ENCODE results near the gene CPED1. TPM values are rescaled to one million over a fixed set of nuclear protein-coding genes. Genes with fewer than 3 reads are reported as not detected.

The CPED1 gene
- total and polyA plus RNA-seq, 2 experiments from 2014 or later, result 0.17 to 0.47 TPM

GRCh38 chr7:120961638-120962173 lies 26.8 kb upstream of the CPED1 start:
- Histone ChIP-seq H3K4me3 (no peak overlapping the region), H3K36me3 (ENCODE audit: insufficient read depth) (no peaks in the 10 kb centered on the region; the same call in 1 of the 2 replicates), H3K27ac (ENCODE audit: low read depth) (no peak overlapping the region), H3K4me1 (ENCODE audit: insufficient read depth) (peaks cover 10% of the 10 kb centered on the region), H3K4me2 (no peak overlapping the region), H2AFZ (no peak overlapping the region), H3K27me3 (ENCODE audit: insufficient read depth) (no peaks in the 10 kb centered on the region), H4K20me1 (replicated peaks; ENCODE audit: insufficient read depth) (no peaks in the 10 kb centered on the region), H3K79me2 (replicated peaks; ENCODE audit: insufficient read depth) (peaks cover 22% of the 10 kb centered on the region; the same call in 1 of the 2 replicates), H3K9me2 (ENCODE audit: insufficient read depth) (no peaks in the 10 kb centered on the region), H3F3A (replicated peaks; ENCODE audit: low read depth) (no peaks in the 10 kb centered on the region)
- Mint-ChIP-seq H3K27me3 (ENCODE audit: insufficient read depth, low read depth, poor library complexity) (peaks cover 2% of the 10 kb centered on the region), H3K4me3 (no peak overlapping the region), H3K36me3 (ENCODE audit: low read depth) (peaks cover 13% of the 10 kb centered on the region; the same call in 2 of the 3 replicates), H3K4me1 (peaks cover 30% of the 10 kb centered on the region), H3K9me3 (no peaks in the 10 kb centered on the region), H3K27ac (peak overlapping the region; percentile 35)
- TF ChIP-seq JUNB (IDR thresholded peaks at IDR 0.05; ENCODE audit: unreplicated experiment) (no peak), EZH2phosphoT487 (IDR thresholded peaks at IDR 0.05; ENCODE audit: unreplicated experiment) (no peak), STAT1 (IDR thresholded peaks at IDR 0.05; ENCODE audit: unreplicated experiment) (no peak), EZH2 (IDR thresholded peaks at IDR 0.05; ENCODE audit: low read depth, unreplicated experiment) (no peak), REST (IDR thresholded peaks at IDR 0.05; ENCODE audit: unreplicated experiment) (no peak), ZNF114 (CRISPR knock-in tag; IDR thresholded peaks at IDR 0.05) (no peak), CREB1 (CRISPR knock-in tag; IDR thresholded peaks at IDR 0.05; ENCODE audit: low read depth) (no peak), CTCF (conservative IDR thresholded peaks at IDR 0.05; ENCODE audit: low read depth in 2 of 2) (no peak), ZNF462 (CRISPR knock-in tag; IDR thresholded peaks at IDR 0.05) (no peak), ZNF331 (CRISPR knock-in tag; IDR thresholded peaks at IDR 0.05; ENCODE audit: low read depth) (no peak), POLR2AphosphoS5 (IDR thresholded peaks at IDR 0.05; ENCODE audit: low read depth) (no peak), ETS1 (IDR thresholded peaks at IDR 0.05) (no peak), NANOG (IDR thresholded peaks at IDR 0.05; ENCODE audit: borderline replicate concordance) (no peak)
- no peak for ATAC-seq
- no peak for DNase-seq (ENCODE audit: low spot score)

All from GM23338 (cell line).